H1 (cell line): ENCODE results near the gene OR52E2. TPM values are rescaled to one million over a fixed set of nuclear protein-coding genes. Genes with fewer than 3 reads are reported as not detected.

Experiments used
- CHD7 ChIP-seq: fragments of 300-600 bp; sonication (generic); IDR thresholded peaks from 2 replicates; pipeline ENCODE4 v1.7.1; 2012; ENCODE audit warnings: low read length, moderate library complexity, mild to moderate bottlenecking, inconsistent platforms; ENCODE audit not compliant: insufficient replicate concordance
- CTBP2 ChIP-seq: IDR thresholded peaks from 2 replicates; pipeline ENCODE4 v1.7.0; 2011; ENCODE audit warnings: borderline replicate concordance, mild to moderate bottlenecking, moderate library complexity, mixed read lengths, low read length; ENCODE audit not compliant: insufficient read depth, insufficient read length
- RNF2 ChIP-seq: fragments of 200-900, 300-1000 bp; sonication (generic); IDR thresholded peaks from 2 replicates; pipeline ENCODE4 v1.7.1; 2016; ENCODE audit warnings: borderline replicate concordance, low read depth, mild to moderate bottlenecking, antibody characterized with exemption, low read length; ENCODE audit not compliant: poor library complexity, severe bottlenecking; ENCODE audit errors: missing control alignments
- SAP30 ChIP-seq: fragments of 300-600 bp; sonication (generic); IDR thresholded peaks from 2 replicates; pipeline ENCODE4 v1.7.1; 2012; ENCODE audit warnings: low read length, moderate library complexity, mild to moderate bottlenecking, inconsistent platforms; ENCODE audit not compliant: insufficient read depth, insufficient replicate concordance
- TBP ChIP-seq: IDR thresholded peaks from 2 replicates; pipeline ENCODE4 v1.6.1; 2011; ENCODE audit warnings: low read depth, low read length, improper control_type of control experiment
- TCF12 ChIP-seq: IDR thresholded peaks from 2 replicates; pipeline ENCODE4 v1.6.1; 2011; ENCODE audit warnings: low read depth, mild to moderate bottlenecking, low read length
- YY1 ChIP-seq: IDR thresholded peaks from 2 replicates; pipeline ENCODE4 v1.6.1; 2011; ENCODE audit warnings: low read depth, mild to moderate bottlenecking, low read length
- polyA plus RNA-seq, 7 experiments: library from polyadenylated mRNA; depleted of rRNA in 3 of 7; stranded (reverse) in 5 of 7; unstranded in 2 of 7; fragments of >200 nt in 5 of 7; fragments of 200-250 nt in 2 of 7; gene quantifications; 1 replicate in 5 of 7; 2 replicates in 1 of 7; 4 replicates in 1 of 7; pipeline versions ENCODE4 v1.2.1 to v1.2.3, GENCODE V29; 2011 to 2013; ENCODE audit warnings: missing spikeins in 2 of 7, mixed read lengths in 2 of 7
- total RNA-seq: library from RNA; stranded (reverse); fragmentation: NEBNext Ultra II Directional; extraction: Animal tissue kit (Norgen Biotek cat#: 25700); gene quantifications from 2 replicates; pipeline ENCODE4 v1.2.1, GENCODE V29; 2021
- TF ChIP-seq, protein P1 (sequence below), 3 experiments: IDR thresholded peaks; 1 replicate in 2 of 3; 2 replicates in 1 of 3; pipeline versions ENCODE4 v1.5.1 to v1.6.1; 2011; ENCODE audit warnings: low read length in 3 of 3, mild to moderate bottlenecking in 3 of 3, inconsistent platforms in 2 of 3, low read depth in 1 of 3, moderate library complexity in 1 of 3; ENCODE audit not compliant: insufficient read depth in 1 of 3; ENCODE audit errors: control extremely low read depth in 1 of 3

OR52E2 gene
- total and polyA plus RNA-seq, 2 of the 8 experiments (the other 6 are each of a cell fraction or from before 2014, with no cell fraction given), result not detected

DNA sequence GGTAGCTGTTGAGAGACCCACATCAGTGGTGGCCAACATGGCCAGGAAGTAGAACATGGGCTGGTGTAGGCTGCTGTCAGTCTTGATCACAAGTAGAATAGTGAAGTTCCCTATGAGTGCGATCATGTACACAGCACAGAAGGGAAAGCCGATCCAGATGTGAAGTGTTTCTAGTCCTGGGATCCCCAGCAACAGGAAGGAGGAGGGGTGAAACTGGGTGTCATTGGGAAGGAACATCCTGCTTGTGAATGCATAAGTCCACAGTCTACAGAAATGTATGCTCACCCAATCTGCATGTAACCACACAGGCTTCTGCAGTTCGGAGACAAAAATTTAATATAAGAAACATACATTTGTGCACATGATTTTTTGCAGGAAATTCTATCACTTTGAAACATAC is at the start of gene OR52E2 (continued):
- TF ChIP-seq CHD7 (no peak), TCF12 (no peak), SAP30 (no peak), CTBP2 (no peak), RNF2 (no peak), YY1 (no peak), TBP (no peak)
- TF ChIP-seq, protein P1, sequence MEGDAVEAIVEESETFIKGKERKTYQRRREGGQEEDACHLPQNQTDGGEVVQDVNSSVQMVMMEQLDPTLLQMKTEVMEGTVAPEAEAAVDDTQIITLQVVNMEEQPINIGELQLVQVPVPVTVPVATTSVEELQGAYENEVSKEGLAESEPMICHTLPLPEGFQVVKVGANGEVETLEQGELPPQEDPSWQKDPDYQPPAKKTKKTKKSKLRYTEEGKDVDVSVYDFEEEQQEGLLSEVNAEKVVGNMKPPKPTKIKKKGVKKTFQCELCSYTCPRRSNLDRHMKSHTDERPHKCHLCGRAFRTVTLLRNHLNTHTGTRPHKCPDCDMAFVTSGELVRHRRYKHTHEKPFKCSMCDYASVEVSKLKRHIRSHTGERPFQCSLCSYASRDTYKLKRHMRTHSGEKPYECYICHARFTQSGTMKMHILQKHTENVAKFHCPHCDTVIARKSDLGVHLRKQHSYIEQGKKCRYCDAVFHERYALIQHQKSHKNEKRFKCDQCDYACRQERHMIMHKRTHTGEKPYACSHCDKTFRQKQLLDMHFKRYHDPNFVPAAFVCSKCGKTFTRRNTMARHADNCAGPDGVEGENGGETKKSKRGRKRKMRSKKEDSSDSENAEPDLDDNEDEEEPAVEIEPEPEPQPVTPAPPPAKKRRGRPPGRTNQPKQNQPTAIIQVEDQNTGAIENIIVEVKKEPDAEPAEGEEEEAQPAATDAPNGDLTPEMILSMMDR (IDR thresholded peaks at IDR 0.05; ENCODE audit: control extremely low read depth in 1 of 3, insufficient read depth in 1 of 3, low read depth in 1 of 3, low read length in 3 of 3), result no peak
- TF ChIP-seq, all 59 proteins: peak for 0
